VCaP (cell line): ENCODE data around the gene DNTT.

Source experiments
- H3K27ac ChIP-seq: fragments of 450-650 bp; 2 replicates; pipeline ENCODE4 v1.5.1; 2017
- TF ChIP-seq, protein P1 (sequence below): fragments of 450-650 bp; conservative IDR thresholded peaks from 2 replicates; pipeline ENCODE4 v1.5.1; 2017; ENCODE audit warnings: mild to moderate bottlenecking, moderate library complexity

Gene DNTT

DNA sequence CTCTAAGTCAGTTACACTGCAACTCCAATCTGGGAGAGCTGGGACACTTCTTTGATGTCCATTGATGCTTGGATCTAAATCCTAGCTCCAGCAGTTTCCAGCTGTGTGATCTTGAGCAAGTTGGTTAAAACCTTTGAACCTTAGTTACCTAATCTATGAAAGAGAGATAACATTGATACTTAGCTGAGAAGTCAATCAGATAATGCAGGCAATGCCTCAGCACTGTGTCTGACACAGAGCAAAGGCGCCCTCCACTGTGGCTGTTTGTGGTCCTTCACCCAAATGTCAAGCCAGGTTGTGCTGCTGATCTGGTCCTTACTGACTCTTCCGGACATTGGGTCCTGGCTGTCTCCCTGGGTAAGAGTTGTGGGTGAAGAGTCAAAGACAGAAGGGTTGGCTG is 20.2 kb downstream of the DNTT start:
- TF ChIP-seq, protein P1, sequence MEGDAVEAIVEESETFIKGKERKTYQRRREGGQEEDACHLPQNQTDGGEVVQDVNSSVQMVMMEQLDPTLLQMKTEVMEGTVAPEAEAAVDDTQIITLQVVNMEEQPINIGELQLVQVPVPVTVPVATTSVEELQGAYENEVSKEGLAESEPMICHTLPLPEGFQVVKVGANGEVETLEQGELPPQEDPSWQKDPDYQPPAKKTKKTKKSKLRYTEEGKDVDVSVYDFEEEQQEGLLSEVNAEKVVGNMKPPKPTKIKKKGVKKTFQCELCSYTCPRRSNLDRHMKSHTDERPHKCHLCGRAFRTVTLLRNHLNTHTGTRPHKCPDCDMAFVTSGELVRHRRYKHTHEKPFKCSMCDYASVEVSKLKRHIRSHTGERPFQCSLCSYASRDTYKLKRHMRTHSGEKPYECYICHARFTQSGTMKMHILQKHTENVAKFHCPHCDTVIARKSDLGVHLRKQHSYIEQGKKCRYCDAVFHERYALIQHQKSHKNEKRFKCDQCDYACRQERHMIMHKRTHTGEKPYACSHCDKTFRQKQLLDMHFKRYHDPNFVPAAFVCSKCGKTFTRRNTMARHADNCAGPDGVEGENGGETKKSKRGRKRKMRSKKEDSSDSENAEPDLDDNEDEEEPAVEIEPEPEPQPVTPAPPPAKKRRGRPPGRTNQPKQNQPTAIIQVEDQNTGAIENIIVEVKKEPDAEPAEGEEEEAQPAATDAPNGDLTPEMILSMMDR = no peak
- H3K27ac ChIP-seq = no peak overlapping the region

DNA sequence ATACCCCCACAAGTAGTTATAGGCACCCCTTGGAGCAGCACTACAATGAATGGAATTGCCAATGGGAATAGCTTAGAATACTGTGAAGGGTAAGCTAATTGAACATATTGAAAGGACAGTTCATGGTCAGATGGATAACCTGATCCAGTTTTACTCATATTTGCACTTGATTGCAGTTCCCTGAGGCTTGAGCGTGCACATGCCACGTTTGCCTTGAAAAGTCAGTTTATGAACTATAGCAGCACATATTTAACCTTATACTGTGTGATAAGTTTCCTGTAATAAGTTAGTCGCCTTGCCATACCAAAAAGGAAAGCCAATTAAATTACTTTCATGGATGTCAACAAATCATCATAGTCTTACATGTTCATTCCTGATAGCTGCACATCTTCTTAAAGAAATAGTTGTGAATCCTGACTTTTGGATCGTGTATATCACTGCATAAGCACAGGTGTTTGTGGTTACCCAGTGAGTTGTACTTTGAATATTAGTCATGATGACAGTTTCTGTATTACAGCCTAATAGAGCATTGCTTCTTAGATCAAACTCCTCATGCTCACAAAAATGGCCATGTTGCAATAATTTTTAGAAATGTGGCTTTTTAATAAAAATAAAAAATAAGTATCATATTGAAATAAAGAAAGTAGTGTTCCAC is 21.6 kb downstream of the DNTT start:
- TF ChIP-seq, protein P1 = no peak
- no peak overlapping the region for H3K27ac ChIP-seq

DNA sequence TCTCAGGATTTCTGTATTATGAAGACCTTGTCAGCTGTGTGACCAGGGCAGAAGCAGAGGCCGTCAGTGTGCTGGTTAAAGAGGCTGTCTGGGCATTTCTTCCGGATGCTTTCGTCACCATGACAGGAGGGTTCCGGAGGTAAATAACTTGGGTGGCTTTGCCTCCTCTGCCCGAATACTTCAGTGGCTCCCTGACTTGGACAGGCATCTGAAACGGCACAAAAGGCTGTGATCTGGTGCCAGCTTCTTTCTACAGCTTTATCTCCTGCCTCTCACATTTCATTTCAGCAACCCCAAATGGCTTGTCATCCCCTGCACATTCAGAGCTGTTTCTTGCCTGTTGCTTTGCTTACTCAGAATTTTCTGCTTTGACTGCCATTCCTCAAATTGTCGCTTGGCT is 23.2 kb downstream of the DNTT start:
- TF ChIP-seq, protein P1 = no peak

DNA sequence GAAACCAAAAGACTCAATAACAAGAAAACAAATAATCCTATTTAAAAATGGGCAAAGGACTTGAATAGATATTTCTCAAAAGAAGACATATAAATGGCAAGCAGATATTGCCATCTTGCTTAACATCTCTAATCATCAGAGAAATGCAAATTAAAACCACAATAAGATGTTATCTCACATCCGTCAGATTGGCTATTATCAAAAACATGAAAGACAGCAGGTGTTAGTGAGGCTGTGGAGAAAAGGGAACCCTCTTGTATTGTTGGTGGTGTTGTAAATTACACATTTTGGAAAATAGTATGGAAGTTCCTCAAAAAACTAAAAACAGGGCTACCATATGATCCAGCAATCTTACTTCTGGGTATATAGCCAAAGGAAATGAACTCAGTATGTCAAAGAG is 28.9 kb downstream of the DNTT start:
- no peak overlapping the region for H3K27ac ChIP-seq
- TF ChIP-seq, protein P1 = no peak

More for the DNA sequence above, 23.2 kb downstream of the DNTT start:
- no peak overlapping the region for H3K27ac ChIP-seq

DNA sequence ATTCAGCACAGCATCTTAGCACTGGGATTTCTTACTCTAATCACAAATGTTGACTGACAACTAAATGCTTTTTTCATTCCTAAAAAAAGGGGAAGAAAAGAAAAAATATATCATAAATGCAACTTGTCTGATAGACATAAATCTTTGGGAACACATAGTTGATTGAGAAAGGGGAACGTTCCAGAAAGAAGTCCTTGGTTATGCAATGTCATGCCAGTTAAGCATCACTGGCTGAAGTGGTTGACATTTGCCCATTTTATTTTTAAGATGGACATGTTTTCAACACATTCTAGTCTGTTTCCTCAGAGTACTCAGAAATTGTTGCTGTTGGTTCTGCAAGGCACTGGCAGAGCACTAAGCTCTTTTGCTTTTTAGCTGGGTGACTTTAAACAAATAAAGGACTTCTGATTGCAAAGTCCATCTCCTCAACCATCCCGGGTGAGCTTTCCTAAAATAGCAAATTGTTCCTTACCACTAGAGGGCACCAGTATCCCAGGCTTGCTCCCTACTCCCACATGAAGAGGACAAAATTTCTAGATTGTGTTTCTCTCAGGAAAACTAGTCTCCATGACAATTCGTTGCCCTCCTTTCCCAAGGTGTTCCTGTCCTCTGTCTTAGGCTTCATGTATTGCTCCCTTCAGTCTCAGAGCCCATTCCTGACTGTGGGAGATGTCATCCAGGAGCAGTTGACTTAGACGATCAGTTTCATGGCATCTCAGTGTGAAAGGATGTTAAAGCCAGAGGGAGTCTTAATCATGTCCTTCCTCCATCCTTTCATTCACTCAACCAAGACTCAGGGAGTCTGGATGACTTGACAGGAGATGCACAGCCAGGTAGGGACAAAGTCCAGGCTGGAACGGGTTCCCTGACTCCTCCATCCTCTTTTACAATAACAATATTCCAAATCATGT is 30.6 kb downstream of the DNTT start:
- H3K27ac ChIP-seq = no peak overlapping the region
- TF ChIP-seq, protein P1 = peak; percentile 91

DNA sequence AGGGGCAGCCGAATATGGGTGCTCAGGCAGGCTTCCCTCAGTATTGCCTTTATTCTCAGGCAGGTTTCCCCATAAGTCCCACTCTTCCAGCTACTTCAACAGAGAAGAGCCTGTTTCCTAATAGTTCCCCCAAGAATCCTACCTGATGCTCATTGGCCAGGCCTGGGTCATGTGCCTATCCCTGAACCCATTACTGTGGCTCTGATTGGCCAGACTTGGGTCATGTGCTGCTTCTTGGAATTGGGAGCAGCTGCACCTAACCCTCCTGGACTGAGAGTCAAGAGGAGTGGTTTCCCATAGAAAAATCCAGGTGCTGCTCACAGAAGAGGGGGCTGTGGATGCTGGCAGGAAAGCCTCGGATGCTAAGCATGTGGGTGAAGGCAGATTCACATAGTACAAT is 32.9 kb downstream of the DNTT start:
- TF ChIP-seq, protein P1 = no peak
- H3K27ac ChIP-seq = no peak overlapping the region

DNA sequence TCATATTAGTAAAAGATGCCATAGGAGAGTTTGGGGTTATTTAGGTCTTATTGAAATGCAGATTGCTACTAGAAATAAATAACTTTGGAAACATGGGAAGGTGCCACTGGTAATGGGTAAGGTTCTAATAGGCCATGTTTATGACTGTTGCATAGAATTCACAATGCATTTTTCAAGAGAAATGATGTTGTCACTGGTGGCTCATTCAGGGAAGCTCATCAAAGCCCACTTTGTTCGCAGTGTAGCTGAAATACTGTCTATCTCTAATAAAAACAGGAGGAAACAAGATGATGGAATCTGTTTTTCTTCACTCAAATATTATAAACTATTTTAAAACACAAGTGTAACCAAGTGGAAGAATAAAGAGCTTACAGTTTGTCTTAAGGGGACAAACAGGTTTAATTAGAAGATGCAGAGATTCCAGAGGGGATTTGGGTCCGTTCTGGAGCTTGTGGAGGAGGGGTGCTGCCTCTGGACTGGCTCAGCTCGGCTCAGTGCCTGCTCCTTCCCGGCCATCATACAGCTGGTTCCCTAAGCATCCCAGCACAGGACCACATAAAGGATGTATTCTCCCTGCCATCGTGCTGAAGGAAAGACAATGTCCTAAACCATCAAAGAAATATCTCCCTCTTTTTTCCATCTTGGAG is 34.2 kb downstream of the DNTT start:
- TF ChIP-seq, protein P1 = no peak
- H3K27ac ChIP-seq = no peak overlapping the region
